ENCODE results near the gene BMPR1B.

BMPR1B gene

DNA sequence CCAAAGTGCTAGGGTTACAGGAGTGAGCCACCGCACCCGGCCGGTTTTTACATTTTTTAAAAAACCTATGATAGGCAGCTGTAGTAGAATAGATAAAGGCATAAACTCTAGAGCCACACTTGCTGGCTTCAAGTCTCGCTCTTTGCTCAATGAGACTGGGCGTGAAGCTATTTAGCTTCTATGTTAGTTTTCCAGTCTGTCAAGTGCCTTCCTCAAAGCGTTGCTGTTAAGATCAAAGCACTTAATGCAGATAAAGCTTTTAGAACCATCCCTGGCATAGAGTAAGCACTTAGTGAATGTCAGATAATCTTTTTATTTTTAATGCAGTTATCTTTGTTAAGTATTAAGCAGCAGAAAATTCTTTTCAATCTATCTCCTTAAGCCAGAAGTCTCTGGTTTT is 42.0 kb upstream of the BMPR1B start:
- no peaks in the 10 kb centered on the region for H3K4me1 ChIP-seq (ENCODE audit: low read length)
- H3K9ac ChIP-seq (ENCODE audit: low read length) = no peak overlapping the region
- H3K9me3 ChIP-seq (replicated peaks; ENCODE audit: insufficient read depth, low read length) = no peaks in the 10 kb centered on the region
- no peak overlapping the region for H2AFZ ChIP-seq (ENCODE audit: low read length)
- H3K36me3 ChIP-seq (replicated peaks; ENCODE audit: insufficient read depth, low read length) = no peaks in the 10 kb centered on the region
- no peaks in the 10 kb centered on the region for H4K20me1 ChIP-seq (ENCODE audit: insufficient read depth, low read length)
- H3K4me3 ChIP-seq (ENCODE audit: low read length) = no peak overlapping the region
- no peak for DNase-seq
- no peaks in the 10 kb centered on the region for H3K9me2 ChIP-seq (replicated peaks; ENCODE audit: insufficient read depth, low read length)
- no peaks in the 10 kb centered on the region for H3K79me2 ChIP-seq (ENCODE audit: low read length)
- no peak for TF ChIP-seq EZH2phosphoT487 (IDR thresholded peaks at IDR 0.05; ENCODE audit: low read length)
- TF ChIP-seq, protein P1, sequence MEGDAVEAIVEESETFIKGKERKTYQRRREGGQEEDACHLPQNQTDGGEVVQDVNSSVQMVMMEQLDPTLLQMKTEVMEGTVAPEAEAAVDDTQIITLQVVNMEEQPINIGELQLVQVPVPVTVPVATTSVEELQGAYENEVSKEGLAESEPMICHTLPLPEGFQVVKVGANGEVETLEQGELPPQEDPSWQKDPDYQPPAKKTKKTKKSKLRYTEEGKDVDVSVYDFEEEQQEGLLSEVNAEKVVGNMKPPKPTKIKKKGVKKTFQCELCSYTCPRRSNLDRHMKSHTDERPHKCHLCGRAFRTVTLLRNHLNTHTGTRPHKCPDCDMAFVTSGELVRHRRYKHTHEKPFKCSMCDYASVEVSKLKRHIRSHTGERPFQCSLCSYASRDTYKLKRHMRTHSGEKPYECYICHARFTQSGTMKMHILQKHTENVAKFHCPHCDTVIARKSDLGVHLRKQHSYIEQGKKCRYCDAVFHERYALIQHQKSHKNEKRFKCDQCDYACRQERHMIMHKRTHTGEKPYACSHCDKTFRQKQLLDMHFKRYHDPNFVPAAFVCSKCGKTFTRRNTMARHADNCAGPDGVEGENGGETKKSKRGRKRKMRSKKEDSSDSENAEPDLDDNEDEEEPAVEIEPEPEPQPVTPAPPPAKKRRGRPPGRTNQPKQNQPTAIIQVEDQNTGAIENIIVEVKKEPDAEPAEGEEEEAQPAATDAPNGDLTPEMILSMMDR (IDR thresholded peaks at IDR 0.05; ENCODE audit: low read length) = no peak
- TF ChIP-seq EZH2 (optimal IDR thresholded peaks at IDR 0.05; ENCODE audit: low read depth, low read length) = no peak
- no peak overlapping the region for H3K27ac ChIP-seq (ENCODE audit: low read length)
- no peak overlapping the region for H3K4me2 ChIP-seq (ENCODE audit: low read depth, low read length)
- H3F3A ChIP-seq (ENCODE audit: insufficient read depth, low read length) = no peaks in the 10 kb centered on the region
- H3K27me3 ChIP-seq (replicated peaks; ENCODE audit: insufficient read depth, low read length) = no peaks in the 10 kb centered on the region

GRCh38 chr4:94721310-94721709 is 36.4 kb upstream of the BMPR1B start:
- H3K9me2 ChIP-seq (replicated peaks; ENCODE audit: insufficient read depth, low read length) = no peaks in the 10 kb centered on the region
- no peaks in the 10 kb centered on the region for H3F3A ChIP-seq (ENCODE audit: insufficient read depth, low read length)
- no peak overlapping the region for H2AFZ ChIP-seq (ENCODE audit: low read length)
- H3K9ac ChIP-seq (ENCODE audit: low read length) = no peak overlapping the region
- no peak for DNase-seq
- 0 out of 2 replicates have a peak, but pooled peaks cover 9% of the 10 kb centered on the region for H3K4me1 ChIP-seq (ENCODE audit: low read length)
- H3K4me3 ChIP-seq (ENCODE audit: low read length) = no peak overlapping the region
- no peaks in the 10 kb centered on the region for H3K79me2 ChIP-seq (ENCODE audit: low read length)
- no peaks in the 10 kb centered on the region for H3K36me3 ChIP-seq (replicated peaks; ENCODE audit: insufficient read depth, low read length)
- TF ChIP-seq, protein P1 (IDR thresholded peaks at IDR 0.05; ENCODE audit: low read length) = no peak
- TF ChIP-seq EZH2phosphoT487 (IDR thresholded peaks at IDR 0.05; ENCODE audit: low read length) (no peak), EZH2 (optimal IDR thresholded peaks at IDR 0.05; ENCODE audit: low read depth, low read length) (no peak)
- no peaks in the 10 kb centered on the region for H3K9me3 ChIP-seq (replicated peaks; ENCODE audit: insufficient read depth, low read length)
- H3K27ac ChIP-seq (ENCODE audit: low read length) = no peak overlapping the region
- no peaks in the 10 kb centered on the region for H4K20me1 ChIP-seq (ENCODE audit: insufficient read depth, low read length)
- H3K27me3 ChIP-seq (replicated peaks; ENCODE audit: insufficient read depth, low read length) = no peaks in the 10 kb centered on the region
- H3K4me2 ChIP-seq (ENCODE audit: low read depth, low read length) = no peak overlapping the region

GRCh38 chr4:94722270-94722669 is 35.5 kb upstream of the BMPR1B start:
- no peaks in the 10 kb centered on the region for H3K27me3 ChIP-seq (replicated peaks; ENCODE audit: insufficient read depth, low read length)
- no peak overlapping the region for H2AFZ ChIP-seq (ENCODE audit: low read length)
- H3K4me2 ChIP-seq (ENCODE audit: low read depth, low read length) = no peak overlapping the region
- no peaks in the 10 kb centered on the region for H3K79me2 ChIP-seq (ENCODE audit: low read length)
- no peak for DNase-seq
- no peaks in the 10 kb centered on the region for H3F3A ChIP-seq (ENCODE audit: insufficient read depth, low read length)
- H3K36me3 ChIP-seq (replicated peaks; ENCODE audit: insufficient read depth, low read length) = no peaks in the 10 kb centered on the region
- TF ChIP-seq EZH2phosphoT487 (IDR thresholded peaks at IDR 0.05; ENCODE audit: low read length) = no peak
- TF ChIP-seq, protein P1 (IDR thresholded peaks at IDR 0.05; ENCODE audit: low read length) = no peak
- TF ChIP-seq EZH2 (optimal IDR thresholded peaks at IDR 0.05; ENCODE audit: low read depth, low read length) = no peak
- H3K9ac ChIP-seq (ENCODE audit: low read length) = no peak overlapping the region
- no peaks in the 10 kb centered on the region for H3K9me3 ChIP-seq (replicated peaks; ENCODE audit: insufficient read depth, low read length)
- no peaks in the 10 kb centered on the region for H3K9me2 ChIP-seq (replicated peaks; ENCODE audit: insufficient read depth, low read length)
- no peak overlapping the region for H3K27ac ChIP-seq (ENCODE audit: low read length)
- no peak overlapping the region for H3K4me3 ChIP-seq (ENCODE audit: low read length)
- H4K20me1 ChIP-seq (ENCODE audit: insufficient read depth, low read length) = no peaks in the 10 kb centered on the region
- H3K4me1 ChIP-seq (ENCODE audit: low read length) = 0 out of 2 replicates have a peak, but pooled peaks cover 9% of the 10 kb centered on the region

Measured in MM.1S (cell line).